PC-9 (cell line): Measurements from ENCODE around the gene HCST. TPM values are rescaled to one million over a fixed set of nuclear protein-coding genes. Genes with fewer than 3 reads are reported as not detected.

Experiments
- BruUV-seq: library from RNA; stranded (reverse); fragments of 400-500 nt; replicated peaks from 2 replicates; lab custom pipeline; 2021; lab: Mats Ljungman, UMichigan
- CTCF ChIA-PET: fragments of 300-600 bp; sonication (Branson Sonifier 250); formaldehyde crosslinking; loops from one replicate; lab custom pipeline; 2022; ENCODE audit warnings: antibody characterized with exemption; lab: Charles Lee
- POLR2A ChIA-PET: fragments of 300-600 bp; sonication (Branson Sonifier 250); formaldehyde crosslinking; loops from one replicate; lab custom pipeline; 2022; ENCODE audit warnings: antibody characterized with exemption; ENCODE audit not compliant: unreplicated experiment; lab: Charles Lee
- DNase-seq, 2 experiments: peaks; one replicate each; pipeline versions ENCODE4 v3.0.0 to v3.0.0-alpha.2; 2015 to 2022; ENCODE audit warnings: mixed read lengths in 1 of 2
- H2AFZ ChIP-seq: fragments of 200-600 bp; sonication (generic); 2 replicates; pipeline ENCODE4 v1.8.1; 2017; ENCODE audit warnings: antibody characterized with exemption
- H3F3A ChIP-seq: fragments of 200-600 bp; sonication (generic); 2 replicates; pipeline ENCODE4 v1.8.1; 2017; ENCODE audit warnings: antibody characterized with exemption, mild to moderate bottlenecking, low read depth; ENCODE audit not compliant: insufficient read depth
- H3K27ac ChIP-seq: fragments of 200-600 bp; sonication (generic); 2 replicates; pipeline ENCODE4 v1.6.1; 2016; ENCODE audit warnings: mixed run types
- H3K27me3 ChIP-seq: fragments of 200-600 bp; sonication (generic); 2 replicates; pipeline ENCODE4 v1.6.1; 2016; ENCODE audit warnings: low read depth, mixed run types; ENCODE audit not compliant: insufficient read depth
- H3K36me3 ChIP-seq: fragments of 200-600 bp; sonication (generic); 2 replicates; pipeline ENCODE4 v1.6.1; 2016; ENCODE audit warnings: low read depth, mixed run types
- H3K4me1 ChIP-seq: fragments of 200-600 bp; sonication (generic); replicated peaks from 2 replicates; pipeline ENCODE4 v1.6.1; 2016; ENCODE audit warnings: mixed run types; ENCODE audit not compliant: insufficient read depth
- H3K4me2 ChIP-seq: fragments of 200-600 bp; sonication (generic); 2 replicates; pipeline ENCODE4 v1.6.1; 2017; ENCODE audit warnings: mixed run types
- H3K4me3 ChIP-seq: fragments of 200-600 bp; sonication (generic); 2 replicates; pipeline ENCODE4 v1.6.1; 2016; ENCODE audit warnings: mixed run types
- H3K79me2 ChIP-seq: fragments of 200-600 bp; sonication (generic); 2 replicates; pipeline ENCODE4 v1.6.1; 2017; ENCODE audit warnings: low read depth, mixed run types
- H3K9me2 ChIP-seq: fragments of 200-600 bp; sonication (generic); 2 replicates; pipeline ENCODE4 v1.8.1; 2017; ENCODE audit warnings: mild to moderate bottlenecking; ENCODE audit not compliant: insufficient read depth
- H3K9me3 ChIP-seq: fragments of 200-600 bp; sonication (generic); 2 replicates; pipeline ENCODE4 v1.8.1; 2016; ENCODE audit warnings: low read depth; ENCODE audit not compliant: insufficient read depth
- H4K20me1 ChIP-seq: fragments of 200-600 bp; sonication (generic); 2 replicates; pipeline ENCODE4 v1.8.1; 2017; ENCODE audit not compliant: insufficient read depth
- EZH2 ChIP-seq: fragments of 200-600 bp; sonication (generic); IDR thresholded peaks from 2 replicates; pipeline ENCODE4 v1.8.0; 2017; ENCODE audit warnings: antibody characterized with exemption, low read depth
- intact Hi-C: fragments of 100-400 bp; cut with micrococcal nuclease; formaldehyde crosslinking; loops from one replicate; pipeline ENCODE4 v1.10.0; 2022; ENCODE audit not compliant: unreplicated experiment
- total RNA-seq: library from RNA; stranded (reverse); gene quantifications from 2 replicates; pipeline ENCODE4 v1.2.3, GENCODE V29; 2021
- TF ChIP-seq, protein P1 (sequence below): fragments of 200-600 bp; sonication (generic); conservative IDR thresholded peaks from 2 replicates; pipeline ENCODE4 v1.6.1; 2017; ENCODE audit warnings: mixed run types, antibody characterized with exemption, mild to moderate bottlenecking, moderate library complexity

The HCST gene
- total RNA-seq, 1 experiment from 2014 or later: 1.8 TPM

DNA sequence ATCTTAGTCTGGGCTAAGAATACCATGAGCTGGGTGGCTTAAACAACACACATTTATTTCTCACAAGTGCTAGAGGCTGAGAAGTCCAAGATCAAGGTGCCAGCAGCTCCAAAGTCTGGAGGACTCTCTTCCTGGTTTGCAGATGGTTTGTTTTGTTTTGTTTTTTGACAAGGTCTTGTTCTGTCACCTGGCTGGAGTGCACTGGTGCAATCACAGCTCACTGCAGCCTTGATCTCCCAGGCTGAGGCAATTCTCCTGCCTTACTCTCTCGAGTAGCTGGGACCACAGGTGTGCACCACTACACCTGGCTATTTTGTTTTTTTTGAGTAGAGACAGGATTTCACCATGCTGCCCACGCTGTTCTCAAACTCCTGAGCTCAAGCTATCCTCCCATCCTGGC lies 18.4 kb upstream of the HCST start:
- Histone ChIP-seq H3K9me2 (no peaks in the 10 kb centered on the region), H3K4me1 (no peaks in the 10 kb centered on the region), H3K27me3 (peaks cover 7% of the 10 kb centered on the region; the same call in 1 of the 2 replicates), H3K36me3 (no peaks in the 10 kb centered on the region), H4K20me1 (no peaks in the 10 kb centered on the region), H3K27ac (no peak overlapping the region), H2AFZ (no peak overlapping the region), H3K4me2 (no peak overlapping the region), H3F3A (no peaks in the 10 kb centered on the region), H3K9me3 (no peaks in the 10 kb centered on the region), H3K4me3 (no peak overlapping the region), H3K79me2 (no peaks in the 10 kb centered on the region)
- DNase-seq: no peak
- intact Hi-C loops: no loop called here
- ChIA-PET CTCF (interaction anchor here (1.1 kb wide), 1 partner anchor 47 kb away, joined by 4 read pairs; no protein-coding TSS in a partner anchor), POLR2A (no interaction called here)
- no peak for TF ChIP-seq EZH2
- TF ChIP-seq, protein P1, sequence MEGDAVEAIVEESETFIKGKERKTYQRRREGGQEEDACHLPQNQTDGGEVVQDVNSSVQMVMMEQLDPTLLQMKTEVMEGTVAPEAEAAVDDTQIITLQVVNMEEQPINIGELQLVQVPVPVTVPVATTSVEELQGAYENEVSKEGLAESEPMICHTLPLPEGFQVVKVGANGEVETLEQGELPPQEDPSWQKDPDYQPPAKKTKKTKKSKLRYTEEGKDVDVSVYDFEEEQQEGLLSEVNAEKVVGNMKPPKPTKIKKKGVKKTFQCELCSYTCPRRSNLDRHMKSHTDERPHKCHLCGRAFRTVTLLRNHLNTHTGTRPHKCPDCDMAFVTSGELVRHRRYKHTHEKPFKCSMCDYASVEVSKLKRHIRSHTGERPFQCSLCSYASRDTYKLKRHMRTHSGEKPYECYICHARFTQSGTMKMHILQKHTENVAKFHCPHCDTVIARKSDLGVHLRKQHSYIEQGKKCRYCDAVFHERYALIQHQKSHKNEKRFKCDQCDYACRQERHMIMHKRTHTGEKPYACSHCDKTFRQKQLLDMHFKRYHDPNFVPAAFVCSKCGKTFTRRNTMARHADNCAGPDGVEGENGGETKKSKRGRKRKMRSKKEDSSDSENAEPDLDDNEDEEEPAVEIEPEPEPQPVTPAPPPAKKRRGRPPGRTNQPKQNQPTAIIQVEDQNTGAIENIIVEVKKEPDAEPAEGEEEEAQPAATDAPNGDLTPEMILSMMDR: no peak
- BruUV-seq: no TSS peak

DNA sequence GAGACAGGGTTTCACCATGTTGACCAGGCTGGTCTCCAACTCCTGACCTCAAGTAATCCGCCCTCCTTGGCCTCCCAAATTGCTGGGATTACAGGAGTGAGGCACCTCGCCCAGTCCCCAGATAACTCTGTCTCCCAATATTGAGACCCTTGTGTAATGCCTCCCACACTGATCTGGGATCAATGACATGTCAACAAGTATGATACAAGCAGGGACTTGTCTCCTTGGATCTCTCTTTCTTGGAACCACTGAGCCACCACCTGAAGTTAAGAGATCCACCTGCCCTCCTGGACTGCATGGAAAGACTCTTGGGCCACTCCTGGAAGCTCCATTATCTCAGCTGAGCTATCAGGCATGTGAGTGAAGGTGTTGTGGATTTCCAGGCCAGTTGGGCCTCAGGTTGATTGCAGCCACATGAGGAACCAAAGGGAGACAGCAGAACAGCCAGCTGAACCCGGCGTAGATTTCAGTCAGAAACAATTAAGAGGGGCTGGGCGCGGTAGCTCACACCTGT lies 17.0 kb upstream of the HCST start:
- ChIA-PET CTCF (no interaction called here), POLR2A (no interaction called here)
- DNase-seq: no peak
- H3K4me3 ChIP-seq: no peak overlapping the region
- H3K79me2 ChIP-seq: no peaks in the 10 kb centered on the region
- no peaks in the 10 kb centered on the region for H3K27me3 ChIP-seq
- no peaks in the 10 kb centered on the region for H3K36me3 ChIP-seq
- no peaks in the 10 kb centered on the region for H3K9me2 ChIP-seq
- H3K4me1 ChIP-seq: no peaks in the 10 kb centered on the region
- no peak overlapping the region for H3K27ac ChIP-seq
- no peaks in the 10 kb centered on the region for H3K9me3 ChIP-seq
- BruUV-seq: no TSS peak
- intact Hi-C loops: no loop called here
- H3F3A ChIP-seq: no peaks in the 10 kb centered on the region
- no peak overlapping the region for H3K4me2 ChIP-seq
- no peaks in the 10 kb centered on the region for H4K20me1 ChIP-seq
- no peak overlapping the region for H2AFZ ChIP-seq
- TF ChIP-seq, protein P1: no peak
- TF ChIP-seq EZH2: no peak

DNA sequence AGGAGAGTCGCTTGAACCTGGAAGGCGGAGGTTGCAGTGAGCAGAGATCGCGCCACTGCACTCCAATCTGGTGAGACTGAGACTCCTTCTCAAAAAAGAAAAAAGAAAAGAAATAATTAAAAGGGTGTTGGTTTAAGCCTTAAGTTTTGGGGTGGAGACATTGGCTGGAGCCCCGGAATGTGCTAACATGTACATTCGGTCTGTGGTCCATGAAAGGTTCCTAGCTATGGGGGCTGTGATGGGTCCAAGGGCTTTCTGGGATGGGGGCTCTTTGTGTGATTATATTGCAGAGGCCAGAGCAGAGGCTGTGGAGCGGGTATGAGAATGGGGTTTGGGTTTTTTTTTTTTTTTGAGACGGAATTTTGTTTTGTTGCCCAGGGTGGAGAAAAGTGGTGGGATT lies 16.4 kb upstream of the HCST start:
- ChIA-PET POLR2A (no interaction called here), CTCF (interaction anchor here (0.6 kb wide), 1 partner anchor 102 kb away, joined by 5 read pairs; no protein-coding TSS in a partner anchor)
- no peaks in the 10 kb centered on the region for H3K79me2 ChIP-seq
- H2AFZ ChIP-seq: no peak overlapping the region
- no peak overlapping the region for H3K27ac ChIP-seq
- no TSS peak for BruUV-seq
- H3F3A ChIP-seq: no peaks in the 10 kb centered on the region
- no peaks in the 10 kb centered on the region for H3K9me2 ChIP-seq
- no peaks in the 10 kb centered on the region for H3K36me3 ChIP-seq
- no peak overlapping the region for H3K4me3 ChIP-seq
- intact Hi-C loops: no loop called here
- no peaks in the 10 kb centered on the region for H3K27me3 ChIP-seq
- H4K20me1 ChIP-seq: no peaks in the 10 kb centered on the region
- no peaks in the 10 kb centered on the region for H3K4me1 ChIP-seq
- TF ChIP-seq, protein P1: no peak
- no peak for TF ChIP-seq EZH2
- DNase-seq: no peak
- H3K9me3 ChIP-seq: no peaks in the 10 kb centered on the region
- H3K4me2 ChIP-seq: no peak overlapping the region
